ENCODE measurements around the gene HOXD11.

Gene HOXD11

GRCh38 chr2:176106581-176107539 lies at the start of gene HOXD11:
Gene HOXD11 (plus strand): TSS chr2:176107280. CDS start chr2:176107356, 76 bp downstream.
- no peak for DNase-seq

DNA sequence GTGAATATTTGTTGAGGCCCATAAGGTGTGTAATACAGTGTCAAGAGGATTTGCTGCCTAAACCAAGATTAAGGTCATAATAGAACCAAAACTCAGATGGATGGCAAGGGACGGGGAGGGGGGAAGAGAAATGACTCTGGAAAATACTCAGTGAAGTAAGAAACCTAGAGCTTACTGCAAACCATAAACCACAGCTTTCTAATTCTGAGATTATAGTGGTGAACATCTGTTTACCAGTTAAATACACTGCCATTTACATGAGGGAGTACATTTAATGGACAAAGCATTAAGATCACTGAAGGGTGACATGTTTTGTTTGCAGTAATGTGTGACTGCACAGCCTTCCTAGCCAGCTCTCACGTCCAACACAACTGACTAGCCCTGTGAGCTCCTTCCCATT lies 43.1 kb upstream of the HOXD11 start:
- no peak for DNase-seq

GRCh38 chr2:176066645-176067588 lies 40.2 kb upstream of the HOXD11 start:
- no peak for DNase-seq

GRCh38 chr2:176067589-176068418 lies 39.3 kb upstream of the HOXD11 start:
- DNase-seq = no peak

- DNase-seq = no peak
These were observed 38.7 kb upstream of the HOXD11 start for GRCh38 chr2:176068419-176068832.

DNA sequence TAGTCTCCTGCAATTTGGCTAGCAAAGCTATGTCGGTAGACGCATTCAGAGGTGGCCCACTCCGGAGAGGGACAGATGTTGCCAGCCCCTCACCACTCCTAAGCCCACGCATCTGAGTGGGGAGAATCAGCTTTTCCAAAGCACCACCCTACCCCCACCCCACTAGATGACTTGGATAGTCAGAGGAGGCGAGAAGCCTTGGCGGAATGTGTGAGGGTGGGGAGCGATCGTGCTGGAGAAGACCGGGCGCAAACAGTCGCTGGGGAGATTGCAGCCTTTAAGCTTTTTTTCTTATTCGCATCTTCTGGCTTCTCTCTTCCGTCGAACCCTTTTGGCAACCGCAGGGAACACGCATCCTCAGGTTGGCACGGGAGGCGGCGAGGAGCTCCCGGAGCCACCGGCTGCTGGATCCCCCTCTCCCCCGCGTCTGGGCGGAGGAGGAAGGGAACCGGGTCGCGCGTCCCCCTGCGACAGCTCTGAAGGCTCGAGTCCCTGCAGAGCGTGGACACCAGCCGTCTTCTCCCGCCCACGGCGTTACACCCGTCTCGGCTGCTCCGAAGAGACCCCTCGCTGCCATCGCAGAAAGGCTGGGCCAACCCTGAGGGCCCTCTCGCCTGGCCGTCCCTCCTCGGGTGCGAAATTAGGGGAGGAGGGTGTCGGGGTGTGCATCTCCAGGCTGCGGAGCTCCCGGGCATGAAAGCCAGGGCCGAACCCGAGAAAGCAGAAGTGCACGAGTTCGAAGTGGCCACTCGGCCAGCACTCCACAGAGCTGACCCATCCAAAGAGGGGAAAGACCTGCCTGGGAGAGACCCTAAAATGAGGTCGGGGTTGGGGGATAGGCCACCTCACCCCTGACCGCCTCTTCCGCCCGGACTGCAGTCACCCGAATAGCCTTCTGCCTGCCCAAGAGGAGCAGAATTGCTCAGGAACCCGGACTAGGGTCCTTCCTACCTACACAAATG lies 35.5 kb upstream of the HOXD11 start:
- DNase-seq = no peak

DNA sequence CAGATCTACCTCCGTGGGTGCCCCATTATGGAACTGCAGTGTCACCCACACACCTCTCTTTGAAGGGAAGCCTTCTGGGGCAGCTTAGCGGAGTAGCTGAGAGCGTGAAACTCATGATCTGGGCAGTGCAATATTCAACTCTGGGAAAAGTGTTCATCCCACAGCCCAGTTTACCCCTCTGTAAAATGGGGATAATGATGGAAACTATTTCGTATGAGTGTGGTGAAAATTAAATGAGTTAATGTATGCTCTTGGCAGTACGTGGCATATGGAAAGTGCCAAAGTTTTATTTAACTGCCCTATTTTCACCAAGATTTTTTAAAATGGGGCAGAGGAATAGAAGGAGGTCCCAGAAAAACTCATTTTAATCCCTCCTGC lies 34.8 kb upstream of the HOXD11 start:
- DNase-seq = no peak

- DNase-seq = no peak
These were observed 33.9 kb upstream of the HOXD11 start for GRCh38 chr2:176072951-176073904.

DNA sequence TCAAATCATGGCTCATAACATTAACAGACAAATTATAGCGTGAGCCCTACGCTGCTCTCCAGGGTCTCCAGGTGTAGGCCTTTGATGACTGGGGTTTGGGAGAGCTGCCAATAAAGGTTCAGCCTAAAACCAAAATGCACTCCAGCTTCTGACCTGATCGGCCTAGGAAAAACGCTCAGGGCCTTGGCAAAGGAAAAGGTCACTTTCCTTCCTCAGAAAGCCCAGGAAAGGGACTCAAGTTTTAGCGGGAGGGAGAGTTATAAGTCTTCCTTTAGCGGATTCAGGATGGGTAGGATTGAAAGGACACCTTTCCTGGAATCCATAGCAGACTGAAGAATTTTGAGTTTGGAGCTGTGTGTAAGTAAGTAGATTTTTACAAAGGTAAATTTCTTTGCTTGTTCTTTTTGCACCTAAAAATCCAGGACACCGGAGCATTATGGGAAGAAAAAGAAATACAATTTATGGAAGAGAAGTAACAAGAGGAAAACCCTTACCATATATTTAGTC lies 32.1 kb upstream of the HOXD11 start:
- no peak for DNase-seq

- DNase-seq = no peak
These were observed 31.6 kb upstream of the HOXD11 start for GRCh38 chr2:176075481-176075880.

DNA sequence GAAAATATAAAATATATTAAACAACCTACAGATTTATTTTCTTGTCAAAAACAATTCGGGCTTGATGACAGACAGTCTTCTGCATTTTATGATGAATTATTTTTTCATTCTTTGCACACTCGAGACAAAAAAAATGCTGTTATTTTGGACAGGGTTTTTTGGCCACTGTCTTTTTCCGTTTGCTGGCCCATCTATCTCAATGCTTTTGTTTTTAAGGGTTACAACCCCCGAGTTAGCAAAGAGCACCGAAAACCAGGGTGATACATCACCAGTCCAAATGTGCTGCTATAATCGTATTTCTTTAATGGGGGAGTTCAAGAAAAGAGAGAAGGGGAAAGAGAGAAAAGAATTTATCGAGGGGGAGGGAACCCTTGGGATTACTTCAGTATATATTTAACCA lies 31.0 kb upstream of the HOXD11 start:
- DNase-seq = no peak

DNA sequence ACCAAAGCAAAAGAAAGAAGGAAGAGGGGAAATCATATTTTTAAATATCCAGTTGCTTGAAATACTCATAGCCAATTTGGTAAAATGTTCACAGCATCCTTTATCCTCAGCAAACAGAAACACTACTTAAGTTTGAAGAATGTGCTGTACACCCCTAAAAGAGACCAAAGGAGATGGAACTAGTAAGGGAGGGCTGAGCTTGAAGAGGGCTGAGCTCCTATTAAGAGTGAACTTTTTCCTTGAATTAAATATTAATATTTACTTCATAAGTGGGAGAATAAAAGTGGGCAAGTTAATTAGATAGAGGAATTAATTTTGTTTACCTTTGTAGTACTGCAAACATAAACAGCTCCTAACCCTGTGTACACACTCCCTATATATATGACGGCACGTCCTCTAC lies 30.3 kb upstream of the HOXD11 start:
- no peak for DNase-seq

DNA sequence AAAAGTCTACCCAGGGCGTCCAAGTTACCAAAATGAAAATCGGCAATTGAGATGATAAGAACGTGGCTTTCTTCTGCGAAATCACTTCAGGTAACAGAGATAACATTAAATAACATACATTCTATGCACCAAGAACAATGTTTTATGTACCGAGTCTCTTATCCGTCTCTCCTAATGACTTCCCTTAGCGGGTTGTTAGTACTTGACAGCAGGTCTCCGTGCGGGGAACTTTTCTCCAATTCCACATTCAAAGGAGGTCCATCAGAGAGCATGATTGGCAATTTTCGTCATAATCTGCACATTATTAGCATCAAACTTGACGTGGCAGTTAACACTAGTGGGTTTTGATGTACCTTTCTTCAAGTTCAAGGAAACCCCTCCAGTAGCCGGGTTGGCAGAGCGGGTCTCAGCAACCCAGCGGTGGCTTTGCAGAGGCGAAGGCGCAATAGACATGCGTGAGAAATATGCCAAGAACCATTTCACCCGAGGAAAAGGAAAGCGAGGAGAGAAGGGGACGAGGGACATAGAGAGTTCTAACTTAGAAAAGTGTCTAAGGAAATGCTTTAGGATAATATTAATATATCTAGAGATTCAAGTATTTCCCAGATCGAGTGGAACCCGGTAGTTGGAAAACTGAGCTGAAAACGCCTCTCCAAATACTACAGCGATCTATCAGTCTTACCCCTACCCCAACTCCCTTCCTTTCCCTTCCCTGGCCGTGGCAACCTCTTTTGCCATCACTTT lies 28.4 kb upstream of the HOXD11 start:
- no peak for DNase-seq

DNA sequence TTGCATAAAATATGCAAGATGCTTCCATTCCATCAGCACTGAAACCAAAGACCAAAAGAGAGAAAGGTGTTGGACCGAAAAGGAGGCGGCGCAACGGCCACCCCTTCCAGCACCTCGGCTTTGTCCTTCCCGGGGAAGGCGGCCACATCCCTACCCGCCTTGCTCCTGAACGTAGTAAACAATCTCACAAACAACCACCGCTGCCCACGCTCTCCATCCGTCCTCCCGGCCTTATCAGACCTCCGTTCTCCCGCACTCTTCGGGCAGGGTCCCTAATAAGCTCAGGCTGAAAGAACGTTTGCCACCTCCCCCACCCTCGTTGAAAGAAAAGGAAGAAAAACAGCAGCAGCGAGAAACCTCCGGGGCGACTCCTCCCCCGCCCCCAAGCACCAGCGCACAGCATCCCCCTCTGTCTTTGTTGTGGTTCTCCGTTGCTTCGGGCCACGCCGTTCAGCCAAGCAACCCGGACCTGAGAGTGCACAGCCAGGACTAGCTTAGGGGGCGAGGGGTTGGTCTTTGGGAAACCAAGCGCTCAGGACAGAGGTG lies 27.7 kb upstream of the HOXD11 start:
- DNase-seq = no peak

DNA sequence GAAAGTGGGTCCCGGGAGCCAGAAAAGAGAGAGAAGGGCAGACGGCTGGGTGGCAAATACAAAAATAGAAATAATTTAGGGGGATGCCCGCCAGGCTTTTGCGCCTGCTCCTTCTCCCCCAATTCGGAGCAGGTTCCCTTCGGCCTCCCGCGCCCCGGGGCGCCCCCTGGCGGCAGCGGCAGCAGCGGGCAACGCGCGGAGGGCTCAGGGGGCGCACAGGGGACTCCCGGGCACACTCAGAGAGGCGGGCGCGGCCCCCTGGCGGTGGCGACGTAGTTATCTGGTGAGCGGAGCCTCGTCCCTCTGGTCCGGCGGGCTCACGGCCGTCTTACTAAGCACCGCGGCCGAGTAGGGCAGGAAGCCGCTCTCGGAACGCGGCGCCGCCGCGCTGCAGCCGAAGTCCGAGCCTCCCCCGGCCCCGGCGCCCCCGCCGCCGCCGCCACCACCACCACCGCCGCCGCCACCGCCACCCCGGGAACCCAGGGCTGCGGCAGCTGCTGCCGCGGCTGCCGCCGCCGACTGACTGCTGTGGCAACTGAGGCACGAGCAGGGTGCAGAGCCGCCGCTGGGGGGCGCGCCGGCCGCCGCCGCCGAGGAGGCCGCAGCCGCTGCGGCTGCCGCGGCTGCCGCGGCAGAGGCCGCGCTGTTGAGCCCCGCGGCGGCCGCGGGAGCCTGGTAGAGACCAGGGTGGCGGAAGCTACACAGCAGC lies 27.1 kb upstream of the HOXD11 start:
- DNase-seq = no peak

DNA sequence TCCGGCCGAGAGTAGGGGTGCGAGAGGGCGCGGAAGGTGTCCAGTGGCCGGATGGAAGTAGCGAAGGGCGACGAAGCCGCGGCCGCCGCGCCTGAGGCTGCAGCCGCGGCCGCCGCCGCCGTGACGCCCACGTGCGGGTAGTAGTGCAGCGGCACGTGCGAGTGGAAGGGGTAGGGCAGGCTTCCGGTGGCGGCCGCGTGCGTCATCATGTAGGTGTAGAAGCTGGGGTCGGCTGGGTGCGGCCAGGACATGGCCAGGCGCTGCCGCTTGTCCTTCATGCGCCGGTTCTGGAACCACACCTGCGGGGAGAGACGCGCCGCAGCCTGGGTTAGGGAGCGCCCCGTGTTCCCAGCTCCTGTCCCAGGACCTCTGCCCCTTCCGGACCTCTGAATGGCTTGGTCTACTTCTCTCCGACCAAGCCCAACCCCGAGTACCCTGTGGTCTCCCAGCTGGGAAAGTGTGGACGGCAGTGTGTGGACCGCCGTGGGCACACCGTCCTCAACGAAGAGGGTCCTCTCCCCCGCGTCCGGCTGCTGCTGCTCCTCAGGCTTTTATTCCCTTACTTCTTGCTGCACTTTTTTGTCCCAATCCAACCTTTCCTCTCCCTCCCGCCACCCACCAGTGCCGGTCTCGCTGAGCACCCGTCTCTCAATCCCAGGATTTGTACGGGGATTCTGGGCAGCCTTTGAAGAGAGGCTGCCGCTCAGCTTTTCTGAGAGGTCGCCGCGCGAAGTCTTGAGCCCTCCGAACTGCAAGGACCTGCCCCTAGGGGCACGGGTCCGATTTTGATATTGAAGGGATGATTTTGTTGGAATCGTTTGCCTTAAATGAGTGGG lies 26.3 kb upstream of the HOXD11 start:
- DNase-seq = no peak

GRCh38 chr2:176081376-176081836 lies 25.7 kb upstream of the HOXD11 start:
- DNase-seq = no peak
